IMR-90 (cell line): ENCODE measurements around the gene PIGU. TPM values are rescaled to one million over a fixed set of nuclear protein-coding genes. Genes with fewer than 3 reads are reported as not detected.

Experiments used
- ATAC-seq: fragments of 200-7000 bp; cut with Tn5 transposase; 2 replicates; pipeline ENCODE4 v1.9.1; 2020; ENCODE audit warnings: low read depth, mild to moderate bottlenecking, moderate library complexity
- BruUV-seq: library from RNA; stranded (reverse); fragments of 400-500 nt; replicated peaks from 2 replicates; lab custom pipeline; 2021; lab: Mats Ljungman, UMichigan
- CTCF ChIA-PET: fragments of 300-600 bp; formaldehyde crosslinking; extraction: SDS; loops from one replicate; lab custom pipeline; 2021; ENCODE audit warnings: antibody characterized with exemption; lab: Yijun Ruan, JAX
- POLR2A ChIA-PET: fragments of 300-600 bp; sonication (Branson Sonifier 250); formaldehyde crosslinking; loops from one replicate; lab custom pipeline; 2022; ENCODE audit warnings: antibody characterized with exemption; ENCODE audit not compliant: unreplicated experiment; lab: Charles Lee
- DNase-seq: peaks from one replicate; pipeline ENCODE4 v3.0.0; 2013
- H2AFZ ChIP-seq: replicated peaks from 2 replicates; pipeline ENCODE3; 2013; ENCODE audit warnings: low read length, mild to moderate bottlenecking; ENCODE audit not compliant: poor library complexity
- H2AK5ac ChIP-seq: 2 replicates; pipeline ENCODE4 v1.6.1; 2013; ENCODE audit warnings: low read depth, low read length, inconsistent platforms
- H2AK9ac ChIP-seq: replicated peaks from 2 replicates; pipeline ENCODE3; 2013; ENCODE audit warnings: mild to moderate bottlenecking, low read depth, low read length, moderate library complexity; ENCODE audit not compliant: poor library complexity
- H2BK120ac ChIP-seq: 2 replicates; pipeline ENCODE4 v1.6.1; 2013; ENCODE audit warnings: low read depth, low read length, inconsistent platforms
- H2BK15ac ChIP-seq: 3 replicates; pipeline ENCODE4 v1.6.1; 2013; ENCODE audit warnings: low read depth, low read length, inconsistent platforms
- H2BK20ac ChIP-seq: 2 replicates; pipeline ENCODE4 v1.6.1; 2013; ENCODE audit warnings: low read depth, mild to moderate bottlenecking, inconsistent platforms, low read length, moderate library complexity
- H2BK5ac ChIP-seq: 2 replicates; pipeline ENCODE4 v1.6.1; 2013; ENCODE audit warnings: mild to moderate bottlenecking, low read depth, low read length, inconsistent platforms; ENCODE audit not compliant: poor library complexity, severe bottlenecking
- H3K14ac ChIP-seq: replicated peaks from 2 replicates; pipeline ENCODE4 v1.6.1; 2013; ENCODE audit warnings: low read depth, low read length, inconsistent platforms
- H3K18ac ChIP-seq: 2 replicates; pipeline ENCODE4 v1.6.1; 2013; ENCODE audit warnings: low read depth, low read length, control low read depth
- H3K23ac ChIP-seq: 2 replicates; pipeline ENCODE4 v1.6.1; 2013; ENCODE audit warnings: low read depth, low read length, inconsistent platforms
- H3K27ac ChIP-seq: 2 replicates; pipeline ENCODE4 v1.5.1; 2013; ENCODE audit warnings: mild to moderate bottlenecking, control low read depth, low read length; ENCODE audit not compliant: insufficient read depth
- H3K27me3 ChIP-seq: 2 replicates; pipeline ENCODE4 v1.6.1; 2013; ENCODE audit warnings: low read length; ENCODE audit not compliant: control insufficient read depth, insufficient read depth
- H3K36me3 ChIP-seq: 2 replicates; pipeline ENCODE4 v1.6.1; 2013; ENCODE audit warnings: low read length, mixed read lengths; ENCODE audit not compliant: control insufficient read depth, insufficient read depth
- H3K4ac ChIP-seq: 2 replicates; pipeline ENCODE4 v1.6.1; 2013; ENCODE audit warnings: low read depth, low read length, inconsistent platforms
- H3K4me1 ChIP-seq: 2 replicates; pipeline ENCODE4 v1.6.1; 2013; ENCODE audit warnings: low read length, mixed read lengths; ENCODE audit not compliant: control insufficient read depth, insufficient read depth
- H3K4me2 ChIP-seq: 2 replicates; pipeline ENCODE4 v1.6.1; 2013; ENCODE audit warnings: low read depth, mild to moderate bottlenecking, control low read depth, low read length, moderate library complexity
- H3K4me3 ChIP-seq: 2 replicates; pipeline ENCODE4 v1.5.1; 2013; ENCODE audit warnings: low read depth, mild to moderate bottlenecking, control low read depth, low read length, moderate library complexity; ENCODE audit not compliant: insufficient read depth
- H3K56ac ChIP-seq: 2 replicates; pipeline ENCODE4 v1.6.1; 2013; ENCODE audit warnings: low read length, inconsistent platforms; ENCODE audit not compliant: insufficient read depth; ENCODE audit errors: extremely low read depth
- H3K79me1 ChIP-seq, 2 experiments: 2 replicates each; pipeline ENCODE4 v1.6.1; 2013; ENCODE audit warnings: low read length in 2 of 2, inconsistent platforms in 1 of 2, low read depth in 1 of 2
- H3K9ac ChIP-seq: 2 replicates; pipeline ENCODE4 v1.6.1; 2013; ENCODE audit warnings: low read depth, low read length, control low read depth
- H3K9me1 ChIP-seq: 2 replicates; pipeline ENCODE4 v1.6.1; 2013; ENCODE audit warnings: low read length, inconsistent platforms; ENCODE audit not compliant: insufficient read depth
- H3K9me3 ChIP-seq: 2 replicates; pipeline ENCODE4 v1.6.1; 2013; ENCODE audit warnings: low read length; ENCODE audit not compliant: control insufficient read depth, insufficient read depth
- H4K20me1 ChIP-seq: 2 replicates; pipeline ENCODE4 v1.6.1; 2013; ENCODE audit warnings: low read length, inconsistent platforms; ENCODE audit not compliant: insufficient read depth
- H4K5ac ChIP-seq: 2 replicates; pipeline ENCODE4 v1.6.1; 2013; ENCODE audit warnings: mild to moderate bottlenecking, low read depth, low read length, control low read depth
- H4K8ac ChIP-seq, 2 experiments: 2 replicates each; pipeline ENCODE4 v1.6.1; 2013; ENCODE audit warnings: low read depth in 2 of 2, low read length in 2 of 2, control low read depth in 1 of 2, inconsistent platforms in 1 of 2
- H4K91ac ChIP-seq: 2 replicates; pipeline ENCODE4 v1.6.1; 2013; ENCODE audit warnings: low read depth, low read length, inconsistent platforms; ENCODE audit not compliant: insufficient read depth
- POLR2A ChIP-seq: IDR thresholded peaks from 2 replicates; pipeline ENCODE4 v1.6.1; 2012; ENCODE audit warnings: mild to moderate bottlenecking, low read depth, low read length
- whole genome bisulfite sequencing, 2 experiments: methylation state at CpG; one replicate each; pipeline versions ENCODE4 v1.1.5 to v1.1.7; 2013; ENCODE audit warnings: missing lambda C conversion rate in 2 of 2; ENCODE audit not compliant: insufficient read length in 1 of 2; ENCODE audit errors: extremely low coverage in 2 of 2; 5-methylcytosine and 5-hydroxymethylcytosine counted together
- dilution Hi-C: fragments of 300-500 bp; cut with HindIII; formaldehyde crosslinking; loops from one replicate; pipeline ENCODE4 v1.14.3; 2018; ENCODE audit warnings: low sequenced_read_pairs; ENCODE audit not compliant: unreplicated experiment
- in situ Hi-C: fragments of 300-500 bp; cut with MboI; formaldehyde crosslinking; loops from 3 replicates; pipeline ENCODE4 v1.14.3; 2019; ENCODE audit warnings: low sequenced_read_pairs, inconsistent platforms, mixed read lengths
- intact Hi-C: fragments of 100-400 bp; cut with micrococcal nuclease; formaldehyde crosslinking; loops from 2 replicates; pipeline ENCODE4 v1.10.0; 2022
- polyA plus RNA-seq, 3 experiments: library from polyadenylated mRNA; depleted of rRNA; stranded (reverse); fragments of >200 nt; gene quantifications; 2 replicates each; pipeline ENCODE4 v1.2.3, GENCODE V29; 2012; ENCODE audit warnings: low replicate concordance in 1 of 3
- total RNA-seq: library from RNA; depleted of rRNA; stranded (reverse); fragments of >200 nt; gene quantifications from 2 replicates; pipeline ENCODE4 v1.2.3, GENCODE V29; 2012

PIGU gene
- total and polyA plus RNA-seq, 2 of the 4 experiments (the other 2 are of a cell fraction) = 11.1 to 31.1 TPM

- no peak overlapping the region for H3K4me2 ChIP-seq
- DNase-seq (no peak), ATAC-seq (no peak)
- no peak overlapping the region for H2AK9ac ChIP-seq
- no peaks in the 10 kb centered on the region for H3K36me3 ChIP-seq
- WGBS, 2 experiments = no CpG with 5 or more reads among the region's 7 CpGs
- dilution Hi-C loops = no loop called here
- no peak overlapping the region for H3K56ac ChIP-seq
- no peak overlapping the region for H3K4ac ChIP-seq
- no peak overlapping the region for H3K23ac ChIP-seq
- POLR2A ChIA-PET = no interaction called here
- no peak overlapping the region for H3K14ac ChIP-seq
- no peak overlapping the region for H4K91ac ChIP-seq
- peaks cover 3% of the 10 kb centered on the region; the same call in 1 of the 2 replicates for H3K4me1 ChIP-seq
- H2BK5ac ChIP-seq = no peak overlapping the region
- H3K27ac ChIP-seq = no peak overlapping the region
- no peak overlapping the region for H2BK120ac ChIP-seq
- H2BK15ac ChIP-seq = no peak overlapping the region
- no peak overlapping the region for H4K5ac ChIP-seq
- no peak overlapping the region for H2AFZ ChIP-seq
- no peak overlapping the region for H4K8ac ChIP-seq
- intact Hi-C loops = no loop called here
- no peak overlapping the region for H2AK5ac ChIP-seq
- no peaks in the 10 kb centered on the region for H3K27me3 ChIP-seq
- H3K18ac ChIP-seq = no peak overlapping the region
- no peak for TF ChIP-seq POLR2A
- H3K9ac ChIP-seq = no peak overlapping the region
- no peaks in the 10 kb centered on the region for H3K9me1 ChIP-seq
- H2BK20ac ChIP-seq = no peak overlapping the region
- CTCF ChIA-PET = no interaction called here
- no peak overlapping the region for H3K4me3 ChIP-seq
- no TSS peak for BruUV-seq
- no peaks in the 10 kb centered on the region; a peak in 1 of 4 replicates for H3K79me1 ChIP-seq
- H3K9me3 ChIP-seq = peaks cover under 1% of the 10 kb centered on the region; the same call in 1 of the 2 replicates
- H4K20me1 ChIP-seq = no peaks in the 10 kb centered on the region
- in situ Hi-C loops = no loop called here
Observed at GRCh38 chr20:34607066-34607465, 69.8 kb downstream of the PIGU start.
